Fibroblast of pulmonary artery (primary cell): ENCODE results near the gene OR51E2.
A peak's percentile ranks its signal among the peaks of the same experiment; 100 is the strongest.

ENCODE experiments used
- DNase-seq: peaks from one replicate; pipeline ENCODE4 v3.0.0-alpha.2; 2010; ENCODE audit warnings: low read depth
- H3K4me3 ChIP-seq: replicated peaks from 2 replicates; pipeline ENCODE4 v1.5.1; 2011; ENCODE audit warnings: low read depth, mild to moderate bottlenecking, control low read depth, low read length, moderate library complexity
- TF ChIP-seq, protein P1 (sequence below): IDR thresholded peaks from 2 replicates; pipeline ENCODE4 v1.5.1; 2011; ENCODE audit warnings: mild to moderate bottlenecking, control low read depth, low read length, inconsistent platforms; ENCODE audit errors: missing control alignments

Gene OR51E2

DNA sequence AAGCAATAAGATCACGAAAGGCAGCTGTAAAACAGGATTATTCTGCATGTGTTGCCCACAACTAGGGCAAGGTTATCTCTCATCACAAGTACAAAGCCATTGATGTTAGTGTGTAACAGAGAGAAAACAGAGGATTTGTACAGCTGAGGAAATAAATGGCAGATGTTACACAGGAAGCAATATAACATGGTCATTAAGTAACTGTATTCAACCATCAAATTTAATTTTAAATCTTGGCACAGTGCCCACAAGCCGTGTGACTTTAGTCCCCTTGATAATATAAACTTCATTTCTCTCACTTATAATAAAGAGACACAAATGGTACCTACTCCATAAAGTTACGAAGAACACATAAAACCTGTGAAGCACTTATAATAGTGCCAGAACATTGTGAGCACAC, 17.3 kb downstream of the OR51E2 start:
- DNase-seq: no peak
- no peak overlapping the region for H3K4me3 ChIP-seq
- TF ChIP-seq, protein P1, sequence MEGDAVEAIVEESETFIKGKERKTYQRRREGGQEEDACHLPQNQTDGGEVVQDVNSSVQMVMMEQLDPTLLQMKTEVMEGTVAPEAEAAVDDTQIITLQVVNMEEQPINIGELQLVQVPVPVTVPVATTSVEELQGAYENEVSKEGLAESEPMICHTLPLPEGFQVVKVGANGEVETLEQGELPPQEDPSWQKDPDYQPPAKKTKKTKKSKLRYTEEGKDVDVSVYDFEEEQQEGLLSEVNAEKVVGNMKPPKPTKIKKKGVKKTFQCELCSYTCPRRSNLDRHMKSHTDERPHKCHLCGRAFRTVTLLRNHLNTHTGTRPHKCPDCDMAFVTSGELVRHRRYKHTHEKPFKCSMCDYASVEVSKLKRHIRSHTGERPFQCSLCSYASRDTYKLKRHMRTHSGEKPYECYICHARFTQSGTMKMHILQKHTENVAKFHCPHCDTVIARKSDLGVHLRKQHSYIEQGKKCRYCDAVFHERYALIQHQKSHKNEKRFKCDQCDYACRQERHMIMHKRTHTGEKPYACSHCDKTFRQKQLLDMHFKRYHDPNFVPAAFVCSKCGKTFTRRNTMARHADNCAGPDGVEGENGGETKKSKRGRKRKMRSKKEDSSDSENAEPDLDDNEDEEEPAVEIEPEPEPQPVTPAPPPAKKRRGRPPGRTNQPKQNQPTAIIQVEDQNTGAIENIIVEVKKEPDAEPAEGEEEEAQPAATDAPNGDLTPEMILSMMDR: no peak

DNA sequence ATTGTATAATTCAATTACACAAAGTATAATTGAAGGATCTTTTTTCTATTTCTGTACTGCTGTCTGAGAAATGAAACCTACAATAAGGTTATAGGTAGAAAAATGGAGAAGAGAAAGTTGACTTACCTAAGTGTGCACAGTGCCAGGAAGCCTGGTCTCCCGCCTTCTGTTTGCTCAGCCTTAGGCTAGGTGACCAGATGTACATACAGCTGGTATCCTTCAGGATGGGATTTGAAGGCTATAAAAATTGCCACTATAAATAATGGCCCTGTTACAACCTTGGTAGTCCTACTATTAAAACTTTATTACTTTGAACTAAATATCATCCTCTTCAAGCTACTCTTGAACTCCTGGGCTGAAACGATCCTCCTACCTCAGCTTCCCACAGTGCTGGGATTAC, 19.7 kb downstream of the OR51E2 start:
- H3K4me3 ChIP-seq: no peak overlapping the region
- DNase-seq: no peak
- TF ChIP-seq, protein P1: no peak

GRCh38 chr11:4673781-4674180, 23.9 kb downstream of the OR51E2 start:
- DNase-seq: no peak
- H3K4me3 ChIP-seq: no peak overlapping the region
- TF ChIP-seq, protein P1: no peak

DNA sequence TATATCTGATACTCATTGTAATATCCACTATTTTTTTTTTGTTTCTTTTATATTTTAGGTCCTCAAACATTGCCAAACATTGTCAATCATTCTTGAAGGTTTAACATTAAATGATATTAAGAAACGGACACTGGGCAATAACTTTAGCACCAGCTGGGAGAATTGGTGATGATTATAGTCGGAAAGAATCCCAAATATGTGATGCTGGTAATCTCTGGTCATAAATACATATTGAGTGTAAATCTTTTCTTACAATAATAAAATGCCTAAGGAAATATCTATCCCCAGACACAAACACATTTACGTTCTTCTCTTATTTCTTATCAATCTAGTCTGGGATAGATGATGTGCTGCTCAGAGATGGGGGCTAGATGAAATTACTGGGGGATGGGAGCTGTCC, 25.2 kb downstream of the OR51E2 start:
- H3K4me3 ChIP-seq: no peak overlapping the region
- TF ChIP-seq, protein P1: no peak
- peak; percentile 10 for DNase-seq

- no peak overlapping the region for H3K4me3 ChIP-seq
- no peak for DNase-seq
- TF ChIP-seq, protein P1: no peak
These were observed 25.9 kb downstream of the OR51E2 start for GRCh38 chr11:4671741-4672140.

DNA sequence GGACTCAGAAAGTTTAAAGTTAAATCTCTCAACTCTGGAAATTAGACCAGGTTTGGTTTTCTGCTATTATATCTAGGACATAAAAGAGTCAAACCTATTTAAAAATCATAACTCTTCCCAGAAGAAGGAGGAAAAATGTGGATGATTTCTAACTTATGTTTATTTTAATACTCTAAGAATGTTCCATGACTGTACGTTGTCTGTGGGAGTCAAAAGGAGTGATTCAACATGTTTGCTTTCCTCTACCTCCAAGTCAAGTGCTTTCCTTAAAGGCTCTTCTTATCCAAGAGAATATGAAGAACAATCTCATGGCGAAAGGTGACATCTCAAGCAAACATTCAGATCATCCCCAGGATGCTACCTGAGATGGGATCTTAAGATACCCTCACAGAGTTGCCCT, 32.2 kb downstream of the OR51E2 start:
- TF ChIP-seq, protein P1: no peak
- H3K4me3 ChIP-seq: no peak overlapping the region
- DNase-seq: peak; percentile 4

DNA sequence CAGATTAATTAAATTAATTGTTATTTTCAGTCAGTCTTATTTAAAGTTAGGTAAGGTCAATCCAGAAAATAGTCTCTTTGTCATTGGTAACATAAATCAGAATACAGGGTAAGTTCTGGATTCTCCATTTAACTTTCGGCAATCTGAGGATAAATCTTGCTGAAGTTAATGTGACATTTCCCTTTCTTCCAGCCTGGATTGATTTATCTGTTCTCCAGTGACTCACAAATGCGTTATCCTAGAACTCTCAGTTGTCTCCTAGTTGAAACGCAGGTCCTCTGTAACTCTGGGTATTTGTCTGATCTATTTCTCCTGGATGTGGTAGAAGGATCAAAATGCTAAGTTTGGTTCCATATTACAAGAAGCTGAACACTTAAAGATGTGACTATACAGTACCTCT, 32.9 kb downstream of the OR51E2 start:
- TF ChIP-seq, protein P1: no peak
- no peak overlapping the region for H3K4me3 ChIP-seq
- no peak for DNase-seq
